HG02885 (cell line): ENCODE results near the gene DMXL1.
A peak's percentile ranks its signal among the peaks of the same experiment; 100 is the strongest.

Experiments used
- ATAC-seq: cut with Tn5 transposase; IDR thresholded peaks from one replicate; pipeline ENCODE4 v1.9.1; 2021; ENCODE audit warnings: mild to moderate bottlenecking; ENCODE audit not compliant: unreplicated experiment, poor library complexity

DMXL1 gene

GRCh38 chr5:119257613-119258012 is 186.7 kb downstream of the DMXL1 start:
- no peak for ATAC-seq

GRCh38 chr5:119263639-119264038 is 192.8 kb downstream of the DMXL1 start:
- no peak for ATAC-seq

GRCh38 chr5:119264186-119264585 is 193.3 kb downstream of the DMXL1 start:
- no peak for ATAC-seq

GRCh38 chr5:119267958-119268386 is 197.1 kb downstream of the DMXL1 start:
- peak; percentile 71 for ATAC-seq

GRCh38 chr5:119268387-119269060 is 197.6 kb downstream of the DMXL1 start:
- peak; percentile 89 for ATAC-seq

DNA sequence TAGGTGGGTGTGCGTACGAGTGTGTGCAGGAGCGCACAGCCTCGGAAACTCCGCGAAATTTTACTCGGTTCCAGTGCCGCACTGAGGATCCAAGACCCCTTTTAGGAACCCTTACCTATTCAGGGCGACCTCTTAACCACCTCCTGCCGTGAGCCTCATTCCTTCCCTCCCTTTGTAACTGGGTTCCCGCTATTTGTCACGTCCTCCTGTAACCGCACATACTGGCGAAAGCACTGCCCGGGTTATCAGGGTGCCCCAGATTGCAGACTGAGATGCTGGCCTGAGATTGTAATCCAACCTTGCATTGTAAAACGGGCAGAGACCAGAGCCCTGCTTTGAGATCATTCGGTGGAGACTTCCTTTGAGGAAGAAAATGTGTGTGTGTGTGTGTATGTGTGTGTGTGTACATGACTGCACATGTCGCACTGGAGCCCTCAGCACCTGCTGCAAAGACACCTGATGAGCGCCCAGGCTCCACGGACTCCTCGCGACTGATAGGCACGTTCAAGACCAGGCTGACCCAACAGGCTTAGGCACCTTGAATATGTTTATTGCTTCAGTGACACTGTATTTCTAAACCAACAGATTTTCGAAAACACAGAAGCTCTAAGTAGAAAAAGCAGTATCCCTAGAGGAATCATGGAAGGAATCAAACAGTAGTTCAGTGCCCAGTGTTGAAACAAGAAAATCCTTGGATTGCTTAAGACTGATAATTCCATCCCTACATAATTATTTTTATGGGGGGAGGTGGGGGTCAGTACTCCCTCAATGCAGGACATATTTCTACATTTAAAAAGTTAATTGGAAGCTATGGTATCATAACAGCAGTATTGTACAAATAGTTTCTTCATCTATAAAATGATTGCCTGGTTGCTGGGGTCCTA is 198.4 kb downstream of the DMXL1 start:
- ATAC-seq, result peak; percentile 13

- ATAC-seq, result no peak
Observed at GRCh38 chr5:119270121-119270565, 199.3 kb downstream of the DMXL1 start.

DNA sequence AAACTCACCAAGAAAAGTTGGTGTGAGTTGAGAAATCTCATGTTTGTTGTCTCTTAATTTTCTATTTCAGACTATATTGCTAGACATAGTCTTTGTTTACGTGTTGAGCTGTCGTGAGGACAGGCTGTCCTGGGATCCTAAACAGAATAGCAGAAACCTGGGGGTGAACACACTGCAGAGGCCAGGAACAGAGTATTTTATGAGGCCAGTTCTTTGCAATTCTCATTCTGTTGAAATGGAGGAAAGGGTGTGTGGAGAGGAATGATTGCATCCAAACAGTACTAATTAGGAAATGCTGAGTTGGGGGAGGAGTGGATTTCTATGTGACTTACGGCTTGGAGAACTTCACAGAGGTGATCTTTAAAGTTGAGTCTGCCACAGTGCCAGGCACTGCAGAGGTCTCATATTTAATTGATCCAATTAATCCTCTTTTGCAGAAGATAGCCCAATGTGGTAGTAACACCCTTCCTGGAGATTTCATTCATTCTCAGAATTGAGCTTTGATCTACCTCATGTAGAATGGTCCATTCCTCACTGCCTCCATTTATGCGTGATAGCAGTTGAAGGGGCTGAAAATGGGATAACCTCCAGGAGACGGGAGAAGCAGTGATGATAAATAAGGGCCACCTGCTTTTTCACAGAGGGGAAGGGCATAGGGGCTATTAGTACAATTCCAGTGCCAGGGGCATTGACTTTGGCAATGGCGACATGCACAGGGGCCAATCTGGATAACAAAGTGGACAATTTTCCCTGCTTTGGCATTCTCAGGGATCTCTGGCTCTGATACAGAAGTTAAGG is 200.3 kb downstream of the DMXL1 start:
- no peak for ATAC-seq

DNA sequence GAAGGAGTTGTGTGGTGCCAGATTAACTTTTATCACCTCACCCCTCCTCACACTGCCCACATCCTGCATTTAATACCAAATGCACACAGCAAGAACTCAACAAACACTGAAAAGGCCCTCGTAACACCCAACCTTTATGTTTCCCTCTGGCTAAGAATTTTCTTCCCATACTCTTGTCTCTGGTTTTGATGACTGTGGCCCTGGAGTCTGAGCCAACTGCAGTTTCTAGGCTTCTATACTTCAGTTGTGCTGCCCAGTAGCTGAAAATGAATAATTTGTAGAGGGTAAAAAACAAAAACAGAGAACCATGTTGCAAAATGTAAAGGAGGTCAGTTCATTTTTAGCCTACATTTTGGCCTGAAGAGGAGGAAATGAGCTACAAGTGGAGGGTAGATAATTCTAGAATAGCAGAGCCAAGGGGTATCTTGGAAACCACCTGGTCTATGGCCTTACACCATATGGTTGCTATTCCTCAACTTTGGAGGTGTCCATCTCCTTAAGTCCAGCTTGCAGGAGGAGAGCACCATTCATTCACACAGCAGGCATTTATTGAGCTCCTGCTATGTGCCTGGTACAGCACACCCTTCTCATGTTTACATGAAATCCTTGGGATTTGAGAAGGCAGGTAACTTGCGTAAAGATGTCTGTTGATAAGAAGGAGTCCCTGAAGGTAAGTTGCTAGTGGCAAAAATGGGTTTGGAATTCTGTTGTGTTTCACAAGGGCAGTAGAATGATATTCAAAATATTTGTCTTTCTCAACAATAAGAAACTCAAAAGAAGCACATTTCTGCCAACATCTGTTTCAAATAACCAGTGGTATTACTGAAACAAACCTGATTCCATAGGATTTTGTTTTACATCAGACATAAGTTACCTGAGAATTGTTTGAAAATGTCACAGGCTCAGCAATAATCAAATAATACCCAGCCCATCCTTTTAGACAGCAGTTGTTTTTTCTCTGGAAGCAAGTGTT is 201.2 kb downstream of the DMXL1 start:
- ATAC-seq, result no peak

DNA sequence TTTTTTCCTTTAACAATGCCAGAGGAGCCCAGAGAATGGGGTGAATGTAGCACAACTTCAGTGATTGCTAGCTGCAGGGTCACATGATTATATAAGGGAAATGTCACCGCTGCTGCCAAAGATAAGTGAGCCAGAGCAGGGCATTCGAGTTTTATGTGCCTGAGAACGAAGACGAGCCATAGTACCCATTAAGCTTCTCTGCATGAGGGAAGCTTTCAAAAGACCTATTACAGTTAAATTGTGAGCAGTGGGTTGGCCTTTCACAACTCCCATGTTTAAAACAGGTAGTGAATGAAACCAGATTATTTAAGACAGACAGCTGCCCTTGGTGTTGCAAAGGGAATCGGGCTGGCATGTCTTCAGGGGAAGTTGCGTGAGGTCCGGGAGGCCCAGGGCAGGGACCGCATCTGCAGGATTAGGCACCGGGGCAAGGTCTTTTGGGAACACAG is 202.5 kb downstream of the DMXL1 start:
- ATAC-seq, result no peak

GRCh38 chr5:119274030-119274766 is 203.3 kb downstream of the DMXL1 start:
- peak; percentile 5 for ATAC-seq

GRCh38 chr5:119274767-119275130 is 203.9 kb downstream of the DMXL1 start:
- peak; percentile 36 for ATAC-seq

- peak; percentile 1 for ATAC-seq
Observed at GRCh38 chr5:119275146-119275545, 204.3 kb downstream of the DMXL1 start.

- ATAC-seq, result peak; percentile 71
Observed at GRCh38 chr5:119275601-119276173, 204.8 kb downstream of the DMXL1 start.

GRCh38 chr5:119276978-119277377 is 206.1 kb downstream of the DMXL1 start:
- peak; percentile 48 for ATAC-seq

GRCh38 chr5:119279093-119279492 is 208.2 kb downstream of the DMXL1 start:
- no peak for ATAC-seq

DNA sequence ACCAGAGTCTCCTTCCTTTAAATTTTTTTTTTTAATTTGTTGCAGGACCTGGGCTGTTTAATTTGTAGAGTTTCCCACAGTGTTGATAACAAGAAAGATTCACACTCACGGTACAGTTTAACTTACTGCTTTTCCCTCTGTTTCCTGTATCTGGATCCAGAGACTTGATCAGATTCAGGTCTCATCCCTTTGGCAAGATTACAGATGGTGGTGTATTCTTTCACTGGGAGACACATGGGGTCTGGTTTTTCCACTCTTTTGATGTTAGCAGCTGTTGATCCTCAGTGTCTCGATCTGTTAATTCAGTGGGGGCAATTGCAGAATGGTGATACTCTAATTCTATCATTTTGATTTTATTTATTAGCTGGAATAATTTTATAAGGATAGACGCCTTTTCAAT is 209.5 kb downstream of the DMXL1 start:
- no peak for ATAC-seq

DNA sequence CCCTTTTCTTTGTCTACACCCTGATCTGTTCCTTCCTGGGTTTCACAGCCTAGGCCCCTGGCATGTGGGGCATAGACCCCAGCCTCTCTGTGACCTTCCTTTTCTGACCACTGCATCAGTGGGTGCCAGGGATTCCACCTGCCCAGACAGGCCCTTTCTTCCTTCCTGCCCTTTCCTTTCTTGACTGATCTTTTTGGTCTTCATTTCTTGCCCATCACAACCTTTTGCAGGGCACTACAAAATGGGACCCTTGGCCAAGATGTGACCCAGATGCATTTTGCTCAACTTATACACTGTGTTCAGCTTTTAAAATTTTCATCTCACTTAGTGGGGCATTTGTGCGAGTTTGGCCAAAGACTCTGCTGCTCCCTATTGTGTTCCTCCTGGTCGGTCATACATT is 211.7 kb downstream of the DMXL1 start:
- ATAC-seq, result no peak

GRCh38 chr5:119284031-119284430 is 213.1 kb downstream of the DMXL1 start:
- ATAC-seq, result no peak
